Liver (tissue), 9 donors: Measurements from ENCODE around the gene CDK5RAP2. TPM values are rescaled to one million over a fixed set of nuclear protein-coding genes. Genes with fewer than 3 reads are reported as not detected.

Experiments
- DNase-seq: peaks from one replicate; pipeline ENCODE4 v3.0.0-alpha.2; 2017; ENCODE audit warnings: low spot score
- H3K27ac ChIP-seq, 2 donors: one replicate each; pipeline ENCODE4 v1.7.0; 2013; ENCODE audit warnings: inconsistent platforms in 2 of 2, low read length in 2 of 2, control low read depth in 1 of 2, low read depth in 1 of 2, mild to moderate bottlenecking in 1 of 2
- H3K27me3 ChIP-seq, 4 donors: one replicate each; pipeline versions ENCODE4 v1.6.1 to v1.7.0; 2013; ENCODE audit warnings: low read length in 3 of 4, inconsistent platforms in 1 of 4, mild to moderate bottlenecking in 1 of 4, moderate library complexity in 1 of 4; ENCODE audit not compliant: control insufficient read depth in 4 of 4, insufficient read depth in 4 of 4
- H3K36me3 ChIP-seq, 4 donors: one replicate each; pipeline versions ENCODE4 v1.6.1 to v1.7.0; 2013; ENCODE audit warnings: low read length in 3 of 4, mild to moderate bottlenecking in 3 of 4, low read depth in 1 of 4, moderate library complexity in 1 of 4; ENCODE audit not compliant: control insufficient read depth in 4 of 4, insufficient read depth in 3 of 4
- H3K4me1 ChIP-seq, 4 donors: one replicate each; pipeline versions ENCODE4 v1.6.1 to v1.7.0; 2013; ENCODE audit warnings: low read length in 3 of 4, mild to moderate bottlenecking in 3 of 4, moderate library complexity in 1 of 4; ENCODE audit not compliant: control insufficient read depth in 4 of 4, insufficient read depth in 4 of 4
- H3K4me3 ChIP-seq, 3 donors: one replicate each; pipeline versions ENCODE4 v1.6.1 to v1.7.0; 2013; ENCODE audit warnings: low read length in 3 of 3, control low read depth in 1 of 3, low read depth in 1 of 3, mild to moderate bottlenecking in 1 of 3
- H3K9ac ChIP-seq, 2 donors: one replicate each; pipeline ENCODE4 v1.7.0; 2013; ENCODE audit warnings: low read length in 2 of 2, mild to moderate bottlenecking in 2 of 2, moderate library complexity in 2 of 2, control low read depth in 1 of 2, low read depth in 1 of 2
- H3K9me3 ChIP-seq, 4 donors: one replicate each; pipeline versions ENCODE4 v1.6.1 to v1.7.0; 2013; ENCODE audit warnings: low read length in 3 of 4; ENCODE audit not compliant: control insufficient read depth in 4 of 4
- GABPA ChIP-seq, 2 donors: IDR thresholded peaks in 1 of 2; conservative IDR thresholded peaks in 1 of 2; 2 replicates each; pipeline ENCODE4 v1.6.1; 2016; ENCODE audit warnings: antibody characterized with exemption in 2 of 2, mild to moderate bottlenecking in 1 of 2, moderate library complexity in 1 of 2
- HNF4G ChIP-seq: IDR thresholded peaks from 2 replicates; pipeline ENCODE4 v1.6.1; 2016; ENCODE audit warnings: antibody characterized with exemption
- JUND ChIP-seq, 2 donors: IDR thresholded peaks; 2 replicates each; pipeline ENCODE4 v1.6.1; 2016; ENCODE audit warnings: antibody characterized with exemption in 2 of 2
- RAD21 ChIP-seq, 2 donors: IDR thresholded peaks; 2 replicates each; pipeline ENCODE4 v1.6.1; 2016; ENCODE audit warnings: antibody characterized with exemption in 2 of 2, mild to moderate bottlenecking in 2 of 2
- RXRA ChIP-seq, 2 donors: IDR thresholded peaks; 2 replicates each; pipeline ENCODE4 v1.6.1; 2017 to 2018; ENCODE audit warnings: antibody characterized with exemption in 2 of 2, mild to moderate bottlenecking in 1 of 2
- WGBS: extraction: QIAGEN DNeasy Blood & Tissue Kit; methylation state at CpG from one replicate; pipeline ENCODE4 v1.1.7; 2013; 5-methylcytosine and 5-hydroxymethylcytosine counted together
- polyA plus RNA-seq, 2 donors: library from polyadenylated mRNA; stranded (reverse) in 1 of 2; unstranded in 1 of 2; fragments of 200-250 nt in 1 of 2; fragments of >200 nt in 1 of 2; fragmentation: Nextera tagmentation in 1 of 2; extraction: Ambion mirVana in 1 of 2; gene quantifications; one replicate each; pipeline versions ENCODE4 v1.2.1 to v1.2.3, GENCODE V29; 2013 to 2015
- total RNA-seq, 2 donors: library from RNA; depleted of rRNA; stranded (reverse); fragments of >200 nt; gene quantifications; one replicate each; pipeline ENCODE4 v1.2.3, GENCODE V29; 2014
- TF ChIP-seq, protein P1 (sequence below): IDR thresholded peaks from 2 replicates; pipeline ENCODE4 v1.6.1; 2016; ENCODE audit warnings: antibody characterized with exemption
- TF ChIP-seq, protein P2 (sequence below): IDR thresholded peaks from 2 replicates; pipeline ENCODE4 v1.6.1; 2016; ENCODE audit warnings: antibody characterized with exemption, mild to moderate bottlenecking
- TF ChIP-seq, protein P3 (sequence below): IDR thresholded peaks from 2 replicates; pipeline ENCODE4 v1.6.1; 2016; ENCODE audit warnings: antibody characterized with exemption
- TF ChIP-seq, protein P4 (sequence below): IDR thresholded peaks from 2 replicates; pipeline ENCODE4 v1.6.1; 2016; ENCODE audit warnings: antibody characterized with exemption
- TF ChIP-seq, protein P5 (sequence below): fragments of 150-350 bp; IDR thresholded peaks from 2 replicates; pipeline ENCODE4 v1.5.1; 2017; ENCODE audit warnings: improper control_type of control experiment, low read depth, low read length; ENCODE audit not compliant: missing input control
- donor health status: healthy.
- donor health status: healthy.
- donor health status: healthy.
- donor health status: healthy.
- donor health status: healthy.

CDK5RAP2 gene
- total and polyA plus RNA-seq, 4 donors, result 11.7 to 38.9 (median 21.7) TPM

DNA sequence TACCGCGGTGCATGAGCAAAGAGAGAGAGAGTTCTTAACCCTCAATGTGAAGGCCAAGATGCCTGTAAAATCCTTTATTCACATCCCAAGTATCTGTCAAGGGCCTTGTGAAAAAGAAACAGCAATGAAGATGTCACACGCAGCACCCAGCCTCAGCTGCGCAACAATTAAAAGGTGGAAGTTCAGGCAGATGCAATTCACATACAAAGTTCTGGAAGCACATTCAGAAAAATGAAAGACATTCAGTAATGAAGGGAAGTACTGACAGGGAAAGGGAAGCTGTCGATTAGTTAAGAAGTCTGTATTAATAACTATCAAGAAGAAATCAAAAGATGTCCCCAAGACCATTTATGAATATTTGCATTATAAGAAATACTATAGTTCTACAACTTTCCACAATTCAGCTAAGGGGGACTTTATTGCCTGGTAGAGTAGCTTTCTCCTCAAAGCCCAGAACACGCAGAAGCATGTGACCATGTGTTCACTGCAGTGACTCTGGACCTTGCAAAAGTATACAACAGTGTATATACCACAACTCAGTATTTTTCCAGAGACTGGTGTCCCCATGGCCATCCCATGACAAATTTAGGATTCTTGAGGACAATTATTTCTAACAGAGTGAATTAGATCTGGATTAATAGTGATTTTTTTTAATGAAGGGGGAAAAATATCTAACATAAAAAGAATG is 137.5 kb downstream of the CDK5RAP2 start:
- TF ChIP-seq, protein P1, sequence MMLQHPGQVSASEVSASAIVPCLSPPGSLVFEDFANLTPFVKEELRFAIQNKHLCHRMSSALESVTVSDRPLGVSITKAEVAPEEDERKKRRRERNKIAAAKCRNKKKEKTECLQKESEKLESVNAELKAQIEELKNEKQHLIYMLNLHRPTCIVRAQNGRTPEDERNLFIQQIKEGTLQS, result no peak
- TF ChIP-seq, protein P2, sequence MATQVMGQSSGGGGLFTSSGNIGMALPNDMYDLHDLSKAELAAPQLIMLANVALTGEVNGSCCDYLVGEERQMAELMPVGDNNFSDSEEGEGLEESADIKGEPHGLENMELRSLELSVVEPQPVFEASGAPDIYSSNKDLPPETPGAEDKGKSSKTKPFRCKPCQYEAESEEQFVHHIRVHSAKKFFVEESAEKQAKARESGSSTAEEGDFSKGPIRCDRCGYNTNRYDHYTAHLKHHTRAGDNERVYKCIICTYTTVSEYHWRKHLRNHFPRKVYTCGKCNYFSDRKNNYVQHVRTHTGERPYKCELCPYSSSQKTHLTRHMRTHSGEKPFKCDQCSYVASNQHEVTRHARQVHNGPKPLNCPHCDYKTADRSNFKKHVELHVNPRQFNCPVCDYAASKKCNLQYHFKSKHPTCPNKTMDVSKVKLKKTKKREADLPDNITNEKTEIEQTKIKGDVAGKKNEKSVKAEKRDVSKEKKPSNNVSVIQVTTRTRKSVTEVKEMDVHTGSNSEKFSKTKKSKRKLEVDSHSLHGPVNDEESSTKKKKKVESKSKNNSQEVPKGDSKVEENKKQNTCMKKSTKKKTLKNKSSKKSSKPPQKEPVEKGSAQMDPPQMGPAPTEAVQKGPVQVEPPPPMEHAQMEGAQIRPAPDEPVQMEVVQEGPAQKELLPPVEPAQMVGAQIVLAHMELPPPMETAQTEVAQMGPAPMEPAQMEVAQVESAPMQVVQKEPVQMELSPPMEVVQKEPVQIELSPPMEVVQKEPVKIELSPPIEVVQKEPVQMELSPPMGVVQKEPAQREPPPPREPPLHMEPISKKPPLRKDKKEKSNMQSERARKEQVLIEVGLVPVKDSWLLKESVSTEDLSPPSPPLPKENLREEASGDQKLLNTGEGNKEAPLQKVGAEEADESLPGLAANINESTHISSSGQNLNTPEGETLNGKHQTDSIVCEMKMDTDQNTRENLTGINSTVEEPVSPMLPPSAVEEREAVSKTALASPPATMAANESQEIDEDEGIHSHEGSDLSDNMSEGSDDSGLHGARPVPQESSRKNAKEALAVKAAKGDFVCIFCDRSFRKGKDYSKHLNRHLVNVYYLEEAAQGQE, result no peak
- TF ChIP-seq, protein P3, sequence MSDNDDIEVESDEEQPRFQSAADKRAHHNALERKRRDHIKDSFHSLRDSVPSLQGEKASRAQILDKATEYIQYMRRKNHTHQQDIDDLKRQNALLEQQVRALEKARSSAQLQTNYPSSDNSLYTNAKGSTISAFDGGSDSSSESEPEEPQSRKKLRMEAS, result no peak
- TF ChIP-seq HNF4G (no peak), GABPA (IDR thresholded peaks at IDR 0.05 in 1 of 2, conservative IDR thresholded peaks at IDR 0.05 in 1 of 2) (no peak)
- Histone ChIP-seq H3K4me3 (no peak overlapping the region), H3K4me1 (no peaks in the 10 kb centered on the region), H3K27ac (no peak overlapping the region), H3K9ac (no peak overlapping the region), H3K9me3 (no peaks in the 10 kb centered on the region), H3K27me3 (no peaks in the 10 kb centered on the region), H3K36me3 (peaks cover 0 to 33% (median 13%) of the 10 kb centered on the region in 4 donors)
- no peak for DNase-seq
- 89% methylated on average over 6 of the region's 6 CpGs for WGBS

DNA sequence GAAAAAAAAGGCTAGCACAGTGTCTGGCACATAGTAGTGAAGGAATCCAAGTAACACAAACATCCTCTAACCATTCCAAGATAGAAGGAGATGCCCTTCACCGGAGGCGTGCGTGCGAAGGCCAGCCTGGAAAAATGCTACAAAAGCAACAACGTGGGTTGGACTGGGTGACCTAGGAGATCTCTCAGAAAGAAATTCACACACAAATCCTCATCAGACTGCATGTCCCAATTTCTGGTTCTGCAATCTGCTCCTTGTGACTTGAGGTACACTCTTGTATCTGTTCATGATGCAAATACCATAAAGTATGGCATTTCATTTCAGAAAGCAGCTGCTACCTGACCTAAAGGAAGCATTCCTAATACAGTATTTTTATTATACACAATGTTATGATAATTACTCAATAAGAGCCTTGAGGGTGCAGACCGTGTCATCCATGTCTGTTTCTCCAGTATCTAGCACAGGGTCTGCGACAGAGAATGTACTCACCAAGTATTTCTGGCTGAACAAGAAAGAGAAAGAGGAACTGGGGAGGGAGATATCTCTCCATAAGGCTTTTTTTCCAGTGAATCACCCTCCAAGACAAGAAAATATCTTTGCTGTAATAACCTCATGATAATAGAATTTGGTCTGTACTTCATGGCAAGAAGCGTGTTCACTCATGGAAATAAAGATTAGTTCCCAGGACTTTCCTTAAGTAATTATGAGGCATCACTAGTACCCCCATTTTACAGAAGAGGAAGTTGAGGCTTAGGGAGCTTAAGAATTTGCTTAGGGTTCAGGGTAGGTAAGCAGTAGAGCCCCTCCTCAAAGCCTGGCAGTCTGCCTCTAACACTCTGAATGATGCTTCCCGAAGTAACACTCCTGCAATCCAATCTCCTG is 138.3 kb downstream of the CDK5RAP2 start:
- no peak for DNase-seq
- Histone ChIP-seq H3K36me3 (peaks cover 2 to 33% (median 15%) of the 10 kb centered on the region in 4 donors), H3K4me3 (no peak overlapping the region), H3K27ac (no peak overlapping the region), H3K9ac (no peak overlapping the region), H3K4me1 (no peaks in the 10 kb centered on the region), H3K27me3 (no peaks in the 10 kb centered on the region), H3K9me3 (no peaks in the 10 kb centered on the region)
- TF ChIP-seq, protein P1, result no peak
- TF ChIP-seq, protein P3, result no peak
- TF ChIP-seq, protein P4, sequence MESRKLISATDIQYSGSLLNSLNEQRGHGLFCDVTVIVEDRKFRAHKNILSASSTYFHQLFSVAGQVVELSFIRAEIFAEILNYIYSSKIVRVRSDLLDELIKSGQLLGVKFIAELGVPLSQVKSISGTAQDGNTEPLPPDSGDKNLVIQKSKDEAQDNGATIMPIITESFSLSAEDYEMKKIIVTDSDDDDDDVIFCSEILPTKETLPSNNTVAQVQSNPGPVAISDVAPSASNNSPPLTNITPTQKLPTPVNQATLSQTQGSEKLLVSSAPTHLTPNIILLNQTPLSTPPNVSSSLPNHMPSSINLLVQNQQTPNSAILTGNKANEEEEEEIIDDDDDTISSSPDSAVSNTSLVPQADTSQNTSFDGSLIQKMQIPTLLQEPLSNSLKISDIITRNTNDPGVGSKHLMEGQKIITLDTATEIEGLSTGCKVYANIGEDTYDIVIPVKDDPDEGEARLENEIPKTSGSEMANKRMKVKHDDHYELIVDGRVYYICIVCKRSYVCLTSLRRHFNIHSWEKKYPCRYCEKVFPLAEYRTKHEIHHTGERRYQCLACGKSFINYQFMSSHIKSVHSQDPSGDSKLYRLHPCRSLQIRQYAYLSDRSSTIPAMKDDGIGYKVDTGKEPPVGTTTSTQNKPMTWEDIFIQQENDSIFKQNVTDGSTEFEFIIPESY, result no peak
- TF ChIP-seq, protein P5, sequence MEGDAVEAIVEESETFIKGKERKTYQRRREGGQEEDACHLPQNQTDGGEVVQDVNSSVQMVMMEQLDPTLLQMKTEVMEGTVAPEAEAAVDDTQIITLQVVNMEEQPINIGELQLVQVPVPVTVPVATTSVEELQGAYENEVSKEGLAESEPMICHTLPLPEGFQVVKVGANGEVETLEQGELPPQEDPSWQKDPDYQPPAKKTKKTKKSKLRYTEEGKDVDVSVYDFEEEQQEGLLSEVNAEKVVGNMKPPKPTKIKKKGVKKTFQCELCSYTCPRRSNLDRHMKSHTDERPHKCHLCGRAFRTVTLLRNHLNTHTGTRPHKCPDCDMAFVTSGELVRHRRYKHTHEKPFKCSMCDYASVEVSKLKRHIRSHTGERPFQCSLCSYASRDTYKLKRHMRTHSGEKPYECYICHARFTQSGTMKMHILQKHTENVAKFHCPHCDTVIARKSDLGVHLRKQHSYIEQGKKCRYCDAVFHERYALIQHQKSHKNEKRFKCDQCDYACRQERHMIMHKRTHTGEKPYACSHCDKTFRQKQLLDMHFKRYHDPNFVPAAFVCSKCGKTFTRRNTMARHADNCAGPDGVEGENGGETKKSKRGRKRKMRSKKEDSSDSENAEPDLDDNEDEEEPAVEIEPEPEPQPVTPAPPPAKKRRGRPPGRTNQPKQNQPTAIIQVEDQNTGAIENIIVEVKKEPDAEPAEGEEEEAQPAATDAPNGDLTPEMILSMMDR, result no peak
- TF ChIP-seq RXRA (IDR thresholded peaks at IDR 0.05) (no peak), RAD21 (IDR thresholded peaks at IDR 0.05) (no peak), JUND (IDR thresholded peaks at IDR 0.05) (no peak)
- 92% methylated on average over 9 of the region's 9 CpGs for WGBS
